ENCODE results near the gene CD247.

GRCh38 chr1:167553136-167554027 is 35.1 kb upstream of the CD247 start, which contains the start of gene CREG1:
- TF ChIP-seq, protein P1, sequence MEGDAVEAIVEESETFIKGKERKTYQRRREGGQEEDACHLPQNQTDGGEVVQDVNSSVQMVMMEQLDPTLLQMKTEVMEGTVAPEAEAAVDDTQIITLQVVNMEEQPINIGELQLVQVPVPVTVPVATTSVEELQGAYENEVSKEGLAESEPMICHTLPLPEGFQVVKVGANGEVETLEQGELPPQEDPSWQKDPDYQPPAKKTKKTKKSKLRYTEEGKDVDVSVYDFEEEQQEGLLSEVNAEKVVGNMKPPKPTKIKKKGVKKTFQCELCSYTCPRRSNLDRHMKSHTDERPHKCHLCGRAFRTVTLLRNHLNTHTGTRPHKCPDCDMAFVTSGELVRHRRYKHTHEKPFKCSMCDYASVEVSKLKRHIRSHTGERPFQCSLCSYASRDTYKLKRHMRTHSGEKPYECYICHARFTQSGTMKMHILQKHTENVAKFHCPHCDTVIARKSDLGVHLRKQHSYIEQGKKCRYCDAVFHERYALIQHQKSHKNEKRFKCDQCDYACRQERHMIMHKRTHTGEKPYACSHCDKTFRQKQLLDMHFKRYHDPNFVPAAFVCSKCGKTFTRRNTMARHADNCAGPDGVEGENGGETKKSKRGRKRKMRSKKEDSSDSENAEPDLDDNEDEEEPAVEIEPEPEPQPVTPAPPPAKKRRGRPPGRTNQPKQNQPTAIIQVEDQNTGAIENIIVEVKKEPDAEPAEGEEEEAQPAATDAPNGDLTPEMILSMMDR (IDR thresholded peaks at IDR 0.05; ENCODE audit: poor library complexity): no peak
- no peak for TF ChIP-seq EZH2 (IDR thresholded peaks at IDR 0.05; ENCODE audit: borderline replicate concordance)
- TF ChIP-seq EZH2phosphoT487 (IDR thresholded peaks at IDR 0.05; ENCODE audit: low read depth, severe bottlenecking, unreplicated experiment): no peak
